Amniotic epithelial cell (primary cell): Measurements from ENCODE around the gene HPCAL4.
A peak's percentile ranks its signal among the peaks of the same experiment; 100 is the strongest.

ENCODE experiments used
- DNase-seq: peaks from one replicate; pipeline ENCODE4 v3.0.0-alpha.2; 2010; ENCODE audit warnings: low read depth

Gene HPCAL4

GRCh38 chr1:39701049-39701439, 9.8 kb upstream of the HPCAL4 start:
- peak; percentile 97 for DNase-seq

- no peak for DNase-seq
These were observed 9.1 kb upstream of the HPCAL4 start for GRCh38 chr1:39700348-39700747.

GRCh38 chr1:39699419-39699818, 8.2 kb upstream of the HPCAL4 start:
- no peak for DNase-seq

GRCh38 chr1:39698568-39698967, 7.3 kb upstream of the HPCAL4 start:
- DNase-seq = no peak

- peak; percentile 99 for DNase-seq
These were observed 5.2 kb upstream of the HPCAL4 start for GRCh38 chr1:39696448-39696847.

- peak; percentile 91 for DNase-seq
These were observed 3.8 kb upstream of the HPCAL4 start for GRCh38 chr1:39695016-39695415.

GRCh38 chr1:39694026-39694425, 2.8 kb upstream of the HPCAL4 start:
- DNase-seq = peak; percentile 37

GRCh38 chr1:39692152-39693074, 1.2 kb upstream of the HPCAL4 start:
- no peak for DNase-seq

- no peak for DNase-seq
These were observed 345 bp downstream of the HPCAL4 start for GRCh38 chr1:39690794-39691382.

- no peak for DNase-seq
These were observed 1.0 kb downstream of the HPCAL4 start for GRCh38 chr1:39690225-39690624.

- DNase-seq = no peak
These were observed 1.6 kb downstream of the HPCAL4 start for GRCh38 chr1:39689635-39690034.

GRCh38 chr1:39689214-39689613, 2.0 kb downstream of the HPCAL4 start:
- no peak for DNase-seq

GRCh38 chr1:39688706-39689105, 2.5 kb downstream of the HPCAL4 start:
- DNase-seq = no peak

GRCh38 chr1:39687243-39687642, 4.0 kb downstream of the HPCAL4 start:
- no peak for DNase-seq

GRCh38 chr1:39685071-39685470, 6.2 kb downstream of the HPCAL4 start:
- no peak for DNase-seq

GRCh38 chr1:39684313-39684664, 6.9 kb downstream of the HPCAL4 start:
- DNase-seq = no peak

GRCh38 chr1:39683591-39684312, 7.5 kb downstream of the HPCAL4 start:
- no peak for DNase-seq

- DNase-seq = no peak
These were observed 9.2 kb downstream of the HPCAL4 start for GRCh38 chr1:39681999-39682398.

- no peak for DNase-seq
These were observed 9.9 kb downstream of the HPCAL4 start for GRCh38 chr1:39681294-39681693.

GRCh38 chr1:39680751-39681150, 10.5 kb downstream of the HPCAL4 start:
- no peak for DNase-seq

GRCh38 chr1:39679821-39680220, 11.4 kb downstream of the HPCAL4 start:
- DNase-seq = no peak

- DNase-seq = no peak
These were observed 12.3 kb downstream of the HPCAL4 start for GRCh38 chr1:39678889-39679288.

GRCh38 chr1:39677645-39678044, 13.6 kb downstream of the HPCAL4 start:
- no peak for DNase-seq
